ENCODE data around the gene ZNF217. TPM values are rescaled to one million over a fixed set of nuclear protein-coding genes. Genes with fewer than 3 reads are reported as not detected.

ZNF217 gene
- total and polyA plus RNA-seq, 9 of the 15 experiments (the other 6 are each of a cell fraction or from before 2014, with no cell fraction given) = 3.0 to 41.8 (median 16.8) TPM

DNA sequence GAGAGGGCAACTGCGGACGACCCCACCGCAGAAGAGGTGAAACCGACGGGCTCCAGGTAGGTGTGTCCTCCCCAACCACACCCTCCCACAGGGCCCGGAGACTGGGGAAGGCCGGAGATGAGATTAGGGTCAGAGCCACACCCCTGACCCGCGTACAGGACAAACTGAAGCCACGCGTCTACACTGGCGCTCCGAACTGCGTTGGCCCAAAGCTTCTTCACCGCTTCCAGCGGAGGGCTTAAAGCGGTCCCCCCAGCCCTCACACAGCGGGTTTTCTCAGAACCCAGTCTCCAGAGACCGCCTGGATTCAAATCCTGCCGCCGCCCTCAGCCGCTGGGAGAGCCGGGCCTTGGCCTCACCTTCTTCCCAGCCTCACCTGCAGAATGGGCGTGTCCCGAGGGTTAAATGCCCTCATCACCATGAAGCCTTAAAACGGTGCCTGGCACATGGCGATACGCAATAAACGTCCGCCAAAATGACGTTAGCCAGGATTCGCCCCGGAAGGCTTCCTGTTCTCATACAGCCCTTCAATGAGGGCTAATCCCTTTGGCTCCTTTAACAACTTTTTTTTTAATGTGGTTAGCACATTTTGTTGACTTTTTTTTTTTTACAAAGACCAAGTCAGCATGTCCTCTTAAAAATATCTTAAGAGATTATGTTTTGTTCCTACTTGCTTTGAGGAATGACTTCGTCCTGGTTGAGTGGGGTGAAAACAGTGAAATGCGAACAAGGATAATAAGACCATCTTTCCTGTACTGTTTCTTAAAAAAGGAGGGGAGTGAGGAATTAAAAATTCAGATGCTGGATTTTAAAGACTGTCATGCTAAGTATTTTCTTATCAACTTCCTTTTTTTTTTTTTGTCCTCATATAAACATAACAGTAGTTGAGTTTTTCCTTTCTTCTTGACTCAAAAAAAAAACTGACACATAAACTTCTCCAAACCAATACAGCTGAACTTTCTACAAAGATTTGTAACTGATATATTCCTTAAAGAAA, 15.1 kb upstream of the ZNF217 start (continued):
- no peak for TF ChIP-seq TCFL5 (CRISPR knock-in tag; conservative IDR thresholded peaks at IDR 0.05)
- TF ChIP-seq, protein P1, sequence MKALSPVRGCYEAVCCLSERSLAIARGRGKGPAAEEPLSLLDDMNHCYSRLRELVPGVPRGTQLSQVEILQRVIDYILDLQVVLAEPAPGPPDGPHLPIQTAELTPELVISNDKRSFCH (CRISPR knock-in tag; IDR thresholded peaks at IDR 0.05) = no peak
- TF ChIP-seq, protein P1 (tag; IDR thresholded peaks at IDR 0.05) = peak; percentile 70; the same call in 1 of the 2 replicates
- TF ChIP-seq ZNF184 (CRISPR knock-in tag; IDR thresholded peaks at IDR 0.05) = no peak
- no peak for TF ChIP-seq PHB (CRISPR knock-in tag; IDR thresholded peaks at IDR 0.05)
- no peak for TF ChIP-seq ZNF668 (CRISPR knock-in tag; IDR thresholded peaks at IDR 0.05)
- TF ChIP-seq, protein P2, sequence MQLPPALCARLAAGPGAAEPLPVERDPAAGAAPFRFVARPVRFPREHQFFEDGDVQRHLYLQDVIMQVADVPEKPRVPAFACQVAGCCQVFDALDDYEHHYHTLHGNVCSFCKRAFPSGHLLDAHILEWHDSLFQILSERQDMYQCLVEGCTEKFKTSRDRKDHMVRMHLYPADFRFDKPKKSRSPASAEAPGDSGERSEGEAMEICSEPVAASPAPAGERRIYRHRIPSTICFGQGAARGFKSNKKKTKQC (CRISPR knock-in tag; IDR thresholded peaks at IDR 0.05) = no peak
- no peak for TF ChIP-seq SRSF3 (IDR thresholded peaks at IDR 0.05; ENCODE audit: insufficient read depth, low read length)
- no peak for TF ChIP-seq ZNF717 (CRISPR knock-in tag; IDR thresholded peaks at IDR 0.05)
- no peak for TF ChIP-seq ZNF778 (CRISPR knock-in tag; IDR thresholded peaks at IDR 0.05)
- no peak for TF ChIP-seq HMG20B (CRISPR knock-in tag; IDR thresholded peaks at IDR 0.05)
- TF ChIP-seq, protein P3, sequence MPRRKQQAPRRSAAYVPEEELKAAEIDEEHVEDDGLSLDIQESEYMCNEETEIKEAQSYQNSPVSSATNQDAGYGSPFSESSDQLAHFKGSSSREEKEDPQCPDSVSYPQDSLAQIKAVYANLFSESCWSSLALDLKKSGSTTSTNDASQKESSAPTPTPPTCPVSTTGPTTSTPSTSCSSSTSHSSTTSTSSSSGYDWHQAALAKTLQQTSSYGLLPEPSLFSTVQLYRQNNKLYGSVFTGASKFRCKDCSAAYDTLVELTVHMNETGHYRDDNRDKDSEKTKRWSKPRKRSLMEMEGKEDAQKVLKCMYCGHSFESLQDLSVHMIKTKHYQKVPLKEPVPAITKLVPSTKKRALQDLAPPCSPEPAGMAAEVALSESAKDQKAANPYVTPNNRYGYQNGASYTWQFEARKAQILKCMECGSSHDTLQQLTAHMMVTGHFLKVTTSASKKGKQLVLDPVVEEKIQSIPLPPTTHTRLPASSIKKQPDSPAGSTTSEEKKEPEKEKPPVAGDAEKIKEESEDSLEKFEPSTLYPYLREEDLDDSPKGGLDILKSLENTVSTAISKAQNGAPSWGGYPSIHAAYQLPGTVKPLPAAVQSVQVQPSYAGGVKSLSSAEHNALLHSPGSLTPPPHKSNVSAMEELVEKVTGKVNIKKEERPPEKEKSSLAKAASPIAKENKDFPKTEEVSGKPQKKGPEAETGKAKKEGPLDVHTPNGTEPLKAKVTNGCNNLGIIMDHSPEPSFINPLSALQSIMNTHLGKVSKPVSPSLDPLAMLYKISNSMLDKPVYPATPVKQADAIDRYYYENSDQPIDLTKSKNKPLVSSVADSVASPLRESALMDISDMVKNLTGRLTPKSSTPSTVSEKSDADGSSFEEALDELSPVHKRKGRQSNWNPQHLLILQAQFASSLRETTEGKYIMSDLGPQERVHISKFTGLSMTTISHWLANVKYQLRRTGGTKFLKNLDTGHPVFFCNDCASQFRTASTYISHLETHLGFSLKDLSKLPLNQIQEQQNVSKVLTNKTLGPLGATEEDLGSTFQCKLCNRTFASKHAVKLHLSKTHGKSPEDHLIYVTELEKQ (CRISPR knock-in tag; IDR thresholded peaks at IDR 0.05) = no peak
- TF ChIP-seq MAFG (tag; conservative IDR thresholded peaks at IDR 0.05) = no peak
- TF ChIP-seq, protein P4, sequence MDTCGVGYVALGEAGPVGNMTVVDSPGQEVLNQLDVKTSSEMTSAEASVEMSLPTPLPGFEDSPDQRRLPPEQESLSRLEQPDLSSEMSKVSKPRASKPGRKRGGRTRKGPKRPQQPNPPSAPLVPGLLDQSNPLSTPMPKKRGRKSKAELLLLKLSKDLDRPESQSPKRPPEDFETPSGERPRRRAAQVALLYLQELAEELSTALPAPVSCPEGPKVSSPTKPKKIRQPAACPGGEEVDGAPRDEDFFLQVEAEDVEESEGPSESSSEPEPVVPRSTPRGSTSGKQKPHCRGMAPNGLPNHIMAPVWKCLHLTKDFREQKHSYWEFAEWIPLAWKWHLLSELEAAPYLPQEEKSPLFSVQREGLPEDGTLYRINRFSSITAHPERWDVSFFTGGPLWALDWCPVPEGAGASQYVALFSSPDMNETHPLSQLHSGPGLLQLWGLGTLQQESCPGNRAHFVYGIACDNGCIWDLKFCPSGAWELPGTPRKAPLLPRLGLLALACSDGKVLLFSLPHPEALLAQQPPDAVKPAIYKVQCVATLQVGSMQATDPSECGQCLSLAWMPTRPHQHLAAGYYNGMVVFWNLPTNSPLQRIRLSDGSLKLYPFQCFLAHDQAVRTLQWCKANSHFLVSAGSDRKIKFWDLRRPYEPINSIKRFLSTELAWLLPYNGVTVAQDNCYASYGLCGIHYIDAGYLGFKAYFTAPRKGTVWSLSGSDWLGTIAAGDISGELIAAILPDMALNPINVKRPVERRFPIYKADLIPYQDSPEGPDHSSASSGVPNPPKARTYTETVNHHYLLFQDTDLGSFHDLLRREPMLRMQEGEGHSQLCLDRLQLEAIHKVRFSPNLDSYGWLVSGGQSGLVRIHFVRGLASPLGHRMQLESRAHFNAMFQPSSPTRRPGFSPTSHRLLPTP (IDR thresholded peaks at IDR 0.05; ENCODE audit: borderline replicate concordance, extremely low read depth, insufficient read length) = no peak
- no peak for TF ChIP-seq CBFA2T2 (conservative IDR thresholded peaks at IDR 0.05)
- TF ChIP-seq POLR3A (IDR thresholded peaks at IDR 0.05; ENCODE audit: borderline replicate concordance, extremely low read depth, insufficient read depth, insufficient read length) = no peak
- no peak for TF ChIP-seq TSC22D4 (tag; IDR thresholded peaks at IDR 0.05)
- no peak for TF ChIP-seq FOXM1 (IDR thresholded peaks at IDR 0.05; ENCODE audit: low read depth)
- TF ChIP-seq FOXM1 (CRISPR knock-in tag; IDR thresholded peaks at IDR 0.05; ENCODE audit: low read depth) = peak; percentile 32; the same call in 1 of the 2 replicates
- TF ChIP-seq RB1 (IDR thresholded peaks at IDR 0.05; ENCODE audit: low read depth) = 0 out of 2 replicates have a peak, but pooled peaks have one; percentile 63
- TF ChIP-seq XRCC3 (IDR thresholded peaks at IDR 0.05) = no peak
